Measurements from ENCODE around the gene NPC2. TPM values are rescaled to one million over a fixed set of nuclear protein-coding genes. Genes with fewer than 3 reads are reported as not detected.

NPC2 gene
- total and polyA plus RNA-seq, 2 experiments from 2014 or later: 103 to 156 TPM

DNA sequence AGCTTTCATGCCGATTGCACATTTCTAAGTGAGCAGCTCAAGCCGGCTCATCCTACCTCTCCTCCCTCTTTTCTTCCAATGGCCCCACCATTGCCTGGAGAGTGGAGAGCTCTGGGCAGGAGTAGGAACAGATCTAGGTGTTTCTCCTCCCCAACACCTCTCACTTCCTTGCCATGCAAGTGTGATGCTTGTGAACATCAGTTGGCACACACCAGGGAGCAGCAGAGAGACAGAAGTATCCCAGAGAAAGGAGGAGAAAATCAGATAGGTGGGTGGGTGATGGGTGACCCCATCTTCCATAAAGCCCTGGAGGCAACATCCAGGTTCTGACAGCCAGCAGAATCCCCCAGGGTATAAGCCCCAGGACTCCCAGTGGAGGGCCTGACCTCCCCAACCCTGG is 27.8 kb downstream of the NPC2 start:
- in situ Hi-C loops (cut with MboI): loop anchor here (25.0 kb wide), 1 partner anchor 353 kb away; no protein-coding TSS in a partner anchor
- Histone ChIP-seq H3K9ac (no peak overlapping the region), H3F3A (ENCODE audit: insufficient read depth) (no peaks in the 10 kb centered on the region), H3K4me2 (ENCODE audit: unreplicated experiment) (no peak overlapping the region), H3K4me1 (ENCODE audit: insufficient read depth) (no peaks in the 10 kb centered on the region), H4K20me1 (ENCODE audit: insufficient read depth) (no peaks in the 10 kb centered on the region), H3K9me3 (ENCODE audit: low read depth) (no peaks in the 10 kb centered on the region), H2AFZ (no peak overlapping the region), H3K4me3 (no peak overlapping the region), H3K27me3 (replicated peaks; ENCODE audit: insufficient read depth) (peaks cover 12% of the 10 kb centered on the region; the same call in 1 of the 2 replicates), H3K36me3 (ENCODE audit: low read depth) (no peaks in the 10 kb centered on the region), H3K27ac (no peak overlapping the region), H3K79me2 (ENCODE audit: insufficient read depth) (no peaks in the 10 kb centered on the region), H3K9me2 (ENCODE audit: insufficient read depth) (no peaks in the 10 kb centered on the region)
- WGBS, 2 experiments (ENCODE audit: low coverage in 1 of 2, low lambda C conversion rate in 2 of 2, missing lambda C conversion rate in 2 of 2): 90% methylated on average over 2 of the region's 2 CpGs
- no peak for DNase-seq
- TF ChIP-seq EZH2phosphoT487 (IDR thresholded peaks at IDR 0.05; ENCODE audit: insufficient read depth, low read depth) (no peak), EZH2 (IDR thresholded peaks at IDR 0.05; ENCODE audit: insufficient read depth, poor library complexity, severe bottlenecking) (no peak)

DNA sequence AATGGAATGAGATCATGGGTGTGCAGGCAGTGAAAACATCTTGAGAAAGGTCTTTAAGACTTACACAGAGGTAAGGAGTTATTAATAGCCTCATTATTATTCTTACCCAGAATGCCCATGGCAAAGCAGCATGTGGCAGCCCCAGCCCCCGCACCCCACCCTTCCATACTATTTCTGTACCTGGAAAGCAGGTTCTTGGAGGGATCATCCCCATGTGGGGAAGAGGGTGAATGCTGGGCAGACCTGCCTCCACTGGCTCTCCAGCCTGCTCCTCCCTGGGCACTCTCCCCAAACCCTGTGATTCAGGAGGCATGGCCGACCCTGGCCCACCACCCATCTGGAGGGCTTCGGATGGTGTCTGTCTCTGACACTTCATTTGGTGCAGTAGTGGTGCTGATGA is 28.3 kb downstream of the NPC2 start:
- Histone ChIP-seq H3F3A (ENCODE audit: insufficient read depth) (no peaks in the 10 kb centered on the region), H3K9me2 (ENCODE audit: insufficient read depth) (no peaks in the 10 kb centered on the region), H3K27ac (no peak overlapping the region), H2AFZ (no peak overlapping the region), H3K9ac (no peak overlapping the region), H3K4me2 (ENCODE audit: unreplicated experiment) (no peak overlapping the region), H3K4me3 (no peak overlapping the region), H3K9me3 (ENCODE audit: low read depth) (no peaks in the 10 kb centered on the region), H3K36me3 (ENCODE audit: low read depth) (no peaks in the 10 kb centered on the region), H3K79me2 (ENCODE audit: insufficient read depth) (no peaks in the 10 kb centered on the region), H3K27me3 (replicated peaks; ENCODE audit: insufficient read depth) (peaks cover 12% of the 10 kb centered on the region; the same call in 1 of the 2 replicates), H4K20me1 (ENCODE audit: insufficient read depth) (no peaks in the 10 kb centered on the region), H3K4me1 (ENCODE audit: insufficient read depth) (peaks cover 3% of the 10 kb centered on the region; the same call in 1 of the 2 replicates)
- WGBS, 2 experiments (ENCODE audit: low coverage in 1 of 2, low lambda C conversion rate in 2 of 2, missing lambda C conversion rate in 2 of 2): 73 to 80% methylated on average over 3 of the region's 3 CpGs
- no peak for TF ChIP-seq EZH2 (IDR thresholded peaks at IDR 0.05; ENCODE audit: insufficient read depth, poor library complexity, severe bottlenecking)
- no peak for TF ChIP-seq EZH2phosphoT487 (IDR thresholded peaks at IDR 0.05; ENCODE audit: insufficient read depth, low read depth)
- no peak for DNase-seq
- in situ Hi-C loops (cut with MboI): loop anchor here (25.0 kb wide), 1 partner anchor 352 kb away; no protein-coding TSS in a partner anchor

DNA sequence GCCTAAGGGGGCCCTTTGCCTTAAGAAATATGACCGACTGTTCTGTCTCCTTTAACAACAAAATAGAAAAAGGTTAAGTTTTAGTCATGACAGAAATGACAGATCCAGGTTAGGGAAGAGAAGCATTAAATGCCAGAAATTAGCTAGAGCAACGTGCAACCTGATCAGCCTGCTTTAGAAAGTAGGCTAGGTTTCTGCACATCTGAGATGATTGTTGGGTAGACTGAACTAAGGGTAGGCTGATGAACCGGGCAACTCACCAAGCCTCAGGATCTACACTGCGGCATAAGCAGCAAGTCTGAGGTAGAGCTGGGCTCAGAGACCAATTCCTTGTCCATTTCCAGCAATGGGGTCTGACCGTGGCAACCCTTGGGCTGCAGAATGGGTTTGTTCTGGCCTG is 29.4 kb downstream of the NPC2 start:
- Histone ChIP-seq H3K4me2 (ENCODE audit: unreplicated experiment) (no peak overlapping the region), H3K36me3 (ENCODE audit: low read depth) (no peaks in the 10 kb centered on the region), H4K20me1 (ENCODE audit: insufficient read depth) (no peaks in the 10 kb centered on the region), H3K27me3 (replicated peaks; ENCODE audit: insufficient read depth) (peaks cover 12% of the 10 kb centered on the region; the same call in 1 of the 2 replicates), H3K27ac (no peak overlapping the region), H3K9ac (no peak overlapping the region), H3F3A (ENCODE audit: insufficient read depth) (no peaks in the 10 kb centered on the region), H3K9me2 (ENCODE audit: insufficient read depth) (no peaks in the 10 kb centered on the region), H3K4me3 (no peak overlapping the region), H3K79me2 (ENCODE audit: insufficient read depth) (no peaks in the 10 kb centered on the region), H3K4me1 (ENCODE audit: insufficient read depth) (peaks cover 4% of the 10 kb centered on the region; the same call in 1 of the 2 replicates), H2AFZ (no peak overlapping the region), H3K9me3 (ENCODE audit: low read depth) (no peaks in the 10 kb centered on the region)
- no peak for DNase-seq
- no peak for TF ChIP-seq EZH2 (IDR thresholded peaks at IDR 0.05; ENCODE audit: insufficient read depth, poor library complexity, severe bottlenecking)
- TF ChIP-seq EZH2phosphoT487 (IDR thresholded peaks at IDR 0.05; ENCODE audit: insufficient read depth, low read depth): no peak
- in situ Hi-C loops (cut with MboI): loop anchor here (25.0 kb wide), 1 partner anchor 351 kb away; no protein-coding TSS in a partner anchor
- 59 to 64% methylated on average over 5 of the region's 5 CpGs for WGBS, 2 experiments (ENCODE audit: low coverage in 1 of 2, low lambda C conversion rate in 2 of 2, missing lambda C conversion rate in 2 of 2)

DNA sequence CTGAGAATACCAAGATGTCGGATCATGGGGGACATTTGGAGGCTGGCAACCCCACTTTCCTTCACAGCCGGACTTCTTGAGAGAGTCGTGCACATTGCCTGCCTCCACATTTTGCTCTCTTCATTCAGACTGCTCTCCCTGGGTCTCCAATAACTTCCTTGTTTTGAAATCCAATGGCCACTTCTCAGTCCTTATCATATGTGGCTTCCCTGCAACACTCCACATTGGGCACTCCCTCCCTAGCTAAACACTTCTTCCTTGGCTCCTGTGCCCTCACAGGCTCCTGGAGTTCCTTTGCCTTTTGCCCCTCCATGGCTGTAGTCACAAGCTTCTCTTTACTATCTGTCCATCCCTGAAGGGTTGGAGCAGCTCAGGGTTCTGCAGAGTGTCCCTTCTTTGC is 30.1 kb downstream of the NPC2 start:
- H3K4me1 ChIP-seq (ENCODE audit: insufficient read depth): peaks cover 4% of the 10 kb centered on the region; the same call in 1 of the 2 replicates
- H3K27me3 ChIP-seq (replicated peaks; ENCODE audit: insufficient read depth): peaks cover 12% of the 10 kb centered on the region; the same call in 1 of the 2 replicates
- H3K27ac ChIP-seq: no peak overlapping the region
- no peak for TF ChIP-seq EZH2 (IDR thresholded peaks at IDR 0.05; ENCODE audit: insufficient read depth, poor library complexity, severe bottlenecking)
- no peak for TF ChIP-seq EZH2phosphoT487 (IDR thresholded peaks at IDR 0.05; ENCODE audit: insufficient read depth, low read depth)
- no peak overlapping the region for H3K9ac ChIP-seq
- no peaks in the 10 kb centered on the region for H3K36me3 ChIP-seq (ENCODE audit: low read depth)
- no peak for DNase-seq
- no peak overlapping the region for H3K4me3 ChIP-seq
- no peaks in the 10 kb centered on the region for H3K79me2 ChIP-seq (ENCODE audit: insufficient read depth)
- in situ Hi-C loops (cut with MboI): loop anchor here (25.0 kb wide), 1 partner anchor 351 kb away; no protein-coding TSS in a partner anchor
- H3K4me2 ChIP-seq (ENCODE audit: unreplicated experiment): no peak overlapping the region
- no peaks in the 10 kb centered on the region for H3K9me3 ChIP-seq (ENCODE audit: low read depth)
- no peaks in the 10 kb centered on the region for H3F3A ChIP-seq (ENCODE audit: insufficient read depth)
- H4K20me1 ChIP-seq (ENCODE audit: insufficient read depth): no peaks in the 10 kb centered on the region
- WGBS, 2 experiments (ENCODE audit: low coverage in 1 of 2, low lambda C conversion rate in 2 of 2, missing lambda C conversion rate in 2 of 2): 72 to 73% methylated on average over 3 of the region's 3 CpGs
- no peak overlapping the region for H2AFZ ChIP-seq
- H3K9me2 ChIP-seq (ENCODE audit: insufficient read depth): no peaks in the 10 kb centered on the region
